ENCODE results near the gene NME9. TPM values are rescaled to one million over a fixed set of nuclear protein-coding genes. Genes with fewer than 3 reads are reported as not detected.
A peak's percentile ranks its signal among the peaks of the same experiment; 100 is the strongest.

Gene NME9
- total and polyA plus RNA-seq, 10 of the 15 experiments (the other 5 are each of a cell fraction or from before 2014, with no cell fraction given): 0.09 to 0.68 (median 0.22) TPM; not detected in 6

DNA sequence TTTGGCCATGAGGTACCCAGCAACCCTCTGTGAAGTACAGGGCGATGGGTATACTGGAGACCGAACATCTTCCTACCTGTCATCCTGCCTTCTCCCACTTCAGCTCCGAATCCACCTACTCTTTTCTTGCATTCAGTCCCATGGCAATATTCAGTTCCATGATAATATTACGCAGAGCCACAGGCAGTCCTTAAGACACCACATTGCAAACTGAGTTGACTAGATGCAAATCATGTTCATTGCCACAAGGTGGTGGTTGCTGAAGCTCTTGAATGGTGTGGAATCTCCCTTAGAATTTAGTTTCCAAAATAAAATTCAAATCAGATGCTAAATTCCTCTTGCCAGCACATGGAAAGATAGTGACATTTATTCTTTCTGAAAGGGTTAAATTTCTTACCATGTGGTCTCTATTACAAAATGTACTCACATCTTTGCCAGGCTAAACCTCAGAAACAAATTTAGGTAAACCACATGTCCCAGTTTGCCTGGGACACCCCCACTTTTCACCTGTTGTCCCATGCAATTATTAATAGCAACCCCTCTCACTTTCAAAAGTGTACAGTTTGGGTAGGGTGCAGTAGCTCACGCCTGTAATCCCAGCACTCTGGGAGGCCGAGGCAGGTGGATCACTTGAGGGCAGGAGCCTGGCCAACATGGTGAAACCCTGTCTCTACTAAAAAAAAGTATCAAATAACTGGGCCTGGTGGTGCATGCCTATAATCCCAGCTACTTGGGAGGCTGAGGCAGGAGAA is 1.7 kb upstream of the NME9 start:
- Histone ChIP-seq H3K9ac (ENCODE audit: control insufficient read depth, insufficient read depth, low read length) (no peak overlapping the region), H2AFZ (ENCODE audit: control insufficient read depth, low read depth, low read length) (no peak overlapping the region), H3K9me3 (replicated peaks; ENCODE audit: control insufficient read depth, insufficient read depth, low read length) (no peaks in the 10 kb centered on the region), H3K27ac (ENCODE audit: control insufficient read depth, insufficient read depth) (no peak overlapping the region), H3K4me2 (ENCODE audit: control insufficient read depth, insufficient read depth) (no peak overlapping the region), H3K27me3 (replicated peaks in 1 of 2; ENCODE audit: control insufficient read depth in 2 of 2, insufficient read depth in 2 of 2, low read length in 1 of 2) (peaks cover 2 to 18% of the 10 kb centered on the region in 2 experiments; a peak in 3 of 4 replicates), H4K20me1 (ENCODE audit: control insufficient read depth, insufficient read depth) (no peaks in the 10 kb centered on the region), H3K79me2 (ENCODE audit: control insufficient read depth, insufficient read depth, low read length) (no peaks in the 10 kb centered on the region), H3K4me1 (ENCODE audit: control insufficient read depth, insufficient read depth, low read length) (peaks cover 7% of the 10 kb centered on the region), H3K36me3 (ENCODE audit: control insufficient read depth in 2 of 2, insufficient read depth in 2 of 2, low read length in 1 of 2) (no peaks in the 10 kb centered on the region), H3K4me3 (no peak overlapping the region)
- TF ChIP-seq GATAD2B (conservative IDR thresholded peaks at IDR 0.05; ENCODE audit: low read depth): no peak
- TF ChIP-seq, protein P1, sequence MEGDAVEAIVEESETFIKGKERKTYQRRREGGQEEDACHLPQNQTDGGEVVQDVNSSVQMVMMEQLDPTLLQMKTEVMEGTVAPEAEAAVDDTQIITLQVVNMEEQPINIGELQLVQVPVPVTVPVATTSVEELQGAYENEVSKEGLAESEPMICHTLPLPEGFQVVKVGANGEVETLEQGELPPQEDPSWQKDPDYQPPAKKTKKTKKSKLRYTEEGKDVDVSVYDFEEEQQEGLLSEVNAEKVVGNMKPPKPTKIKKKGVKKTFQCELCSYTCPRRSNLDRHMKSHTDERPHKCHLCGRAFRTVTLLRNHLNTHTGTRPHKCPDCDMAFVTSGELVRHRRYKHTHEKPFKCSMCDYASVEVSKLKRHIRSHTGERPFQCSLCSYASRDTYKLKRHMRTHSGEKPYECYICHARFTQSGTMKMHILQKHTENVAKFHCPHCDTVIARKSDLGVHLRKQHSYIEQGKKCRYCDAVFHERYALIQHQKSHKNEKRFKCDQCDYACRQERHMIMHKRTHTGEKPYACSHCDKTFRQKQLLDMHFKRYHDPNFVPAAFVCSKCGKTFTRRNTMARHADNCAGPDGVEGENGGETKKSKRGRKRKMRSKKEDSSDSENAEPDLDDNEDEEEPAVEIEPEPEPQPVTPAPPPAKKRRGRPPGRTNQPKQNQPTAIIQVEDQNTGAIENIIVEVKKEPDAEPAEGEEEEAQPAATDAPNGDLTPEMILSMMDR (IDR thresholded peaks at IDR 0.05 in 2 of 3, conservative IDR thresholded peaks at IDR 0.05 in 1 of 3; ENCODE audit: control insufficient read depth in 2 of 3, extremely low read depth in 1 of 3, insufficient read depth in 1 of 3, low read depth in 3 of 3, low read length in 3 of 3): 0 out of 6 replicates have a peak, but pooled peaks of 1 of the 3 experiments have one; percentile 7
- TF ChIP-seq, protein P2, sequence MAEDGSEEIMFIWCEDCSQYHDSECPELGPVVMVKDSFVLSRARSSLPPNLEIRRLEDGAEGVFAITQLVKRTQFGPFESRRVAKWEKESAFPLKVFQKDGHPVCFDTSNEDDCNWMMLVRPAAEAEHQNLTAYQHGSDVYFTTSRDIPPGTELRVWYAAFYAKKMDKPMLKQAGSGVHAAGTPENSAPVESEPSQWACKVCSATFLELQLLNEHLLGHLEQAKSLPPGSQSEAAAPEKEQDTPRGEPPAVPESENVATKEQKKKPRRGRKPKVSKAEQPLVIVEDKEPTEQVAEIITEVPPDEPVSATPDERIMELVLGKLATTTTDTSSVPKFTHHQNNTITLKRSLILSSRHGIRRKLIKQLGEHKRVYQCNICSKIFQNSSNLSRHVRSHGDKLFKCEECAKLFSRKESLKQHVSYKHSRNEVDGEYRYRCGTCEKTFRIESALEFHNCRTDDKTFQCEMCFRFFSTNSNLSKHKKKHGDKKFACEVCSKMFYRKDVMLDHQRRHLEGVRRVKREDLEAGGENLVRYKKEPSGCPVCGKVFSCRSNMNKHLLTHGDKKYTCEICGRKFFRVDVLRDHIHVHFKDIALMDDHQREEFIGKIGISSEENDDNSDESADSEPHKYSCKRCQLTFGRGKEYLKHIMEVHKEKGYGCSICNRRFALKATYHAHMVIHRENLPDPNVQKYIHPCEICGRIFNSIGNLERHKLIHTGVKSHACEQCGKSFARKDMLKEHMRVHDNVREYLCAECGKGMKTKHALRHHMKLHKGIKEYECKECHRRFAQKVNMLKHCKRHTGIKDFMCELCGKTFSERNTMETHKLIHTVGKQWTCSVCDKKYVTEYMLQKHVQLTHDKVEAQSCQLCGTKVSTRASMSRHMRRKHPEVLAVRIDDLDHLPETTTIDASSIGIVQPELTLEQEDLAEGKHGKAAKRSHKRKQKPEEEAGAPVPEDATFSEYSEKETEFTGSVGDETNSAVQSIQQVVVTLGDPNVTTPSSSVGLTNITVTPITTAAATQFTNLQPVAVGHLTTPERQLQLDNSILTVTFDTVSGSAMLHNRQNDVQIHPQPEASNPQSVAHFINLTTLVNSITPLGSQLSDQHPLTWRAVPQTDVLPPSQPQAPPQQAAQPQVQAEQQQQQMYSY (CRISPR knock-in tag; IDR thresholded peaks at IDR 0.05): no peak
- ChIA-PET RAD21 (ENCODE audit: unreplicated experiment) (no interaction called here), POLR2A (no interaction called here), CTCF (interaction anchor here (0.6 to 1.8 kb wide), 3 partner anchors 88 to 592 kb away, joined by 3 to 4 read pairs (median 3); no protein-coding TSS in a partner anchor), SMC1A (ENCODE audit: uncharacterized antibody, unreplicated experiment) (no interaction called here)
- DNase-seq (ENCODE audit: low read depth, low spot score) (no peak), FAIRE-seq (peak; percentile 57), ATAC-seq (no peak)
- BruUV-seq (replicated peaks): no TSS peak
- WGBS (ENCODE audit: insufficient coverage, insufficient replicate concordance, low lambda C conversion rate, missing lambda C conversion rate): 50% methylated on average over 6 of the region's 6 CpGs
- intact Hi-C loops (cut with micrococcal nuclease; ENCODE audit: unreplicated experiment) (loop anchor here (5.0 kb wide), 1 partner anchor 81 kb away; no protein-coding TSS in a partner anchor), in situ Hi-C loops (cut with MboI) (no loop called here)

Data from GM12878 (cell line).